Activated T-helper 9 cell treated with anti-CD3 and anti-CD28 coated beads, Interleukin-2, amount 50 U/mL, for 16 hours (primary cell): ENCODE measurements around the gene DRAXIN.
A peak's percentile ranks its signal among the peaks of the same experiment; 100 is the strongest.

Experiments
- DNase-seq: peaks from one replicate; pipeline ENCODE4 v3.0.0-alpha.2; 2020; ENCODE audit warnings: low read depth

Gene DRAXIN

DNA sequence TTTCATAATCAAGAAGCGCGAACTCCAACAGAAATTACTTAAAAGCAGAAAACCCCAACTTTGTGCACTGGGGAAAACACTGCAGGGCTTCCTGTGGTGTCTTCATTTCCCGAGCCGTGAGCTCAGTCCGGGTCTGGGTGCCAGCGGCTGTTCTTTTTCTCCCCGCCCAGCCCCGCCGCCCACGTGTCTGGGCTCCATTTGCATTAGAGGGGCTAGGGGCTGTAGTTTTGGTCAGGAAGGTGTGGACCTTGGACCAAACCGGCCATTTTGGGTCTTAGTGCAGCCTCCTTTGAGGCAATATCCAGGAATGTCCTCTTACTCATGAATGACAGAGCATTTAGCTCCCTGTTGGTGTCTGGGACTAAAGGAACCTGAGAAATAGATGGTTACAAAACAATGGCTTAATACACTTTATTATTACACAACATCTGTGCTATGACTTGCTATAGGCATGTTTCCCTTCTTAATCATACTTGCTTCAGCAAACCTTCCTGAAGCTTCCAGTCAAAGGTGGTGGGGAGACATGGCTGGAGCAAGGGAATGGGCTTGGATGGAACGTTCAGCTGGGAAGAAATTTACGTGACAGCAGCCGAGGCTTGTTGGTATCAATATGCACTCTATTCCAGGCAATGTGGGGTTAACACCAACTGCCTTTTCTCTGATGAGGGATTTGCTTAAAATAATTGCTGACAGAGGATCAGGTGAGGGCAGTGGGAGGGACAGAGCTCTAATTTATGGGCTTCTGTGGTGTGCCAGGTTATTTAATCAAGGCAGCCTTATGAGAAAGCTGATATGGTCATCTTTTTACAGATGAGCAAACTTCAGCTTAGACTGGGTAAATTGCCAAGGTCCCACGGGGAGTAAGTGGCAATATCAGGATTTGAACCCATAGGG lies 45.5 kb downstream of the DRAXIN start:
- no peak for DNase-seq

DNA sequence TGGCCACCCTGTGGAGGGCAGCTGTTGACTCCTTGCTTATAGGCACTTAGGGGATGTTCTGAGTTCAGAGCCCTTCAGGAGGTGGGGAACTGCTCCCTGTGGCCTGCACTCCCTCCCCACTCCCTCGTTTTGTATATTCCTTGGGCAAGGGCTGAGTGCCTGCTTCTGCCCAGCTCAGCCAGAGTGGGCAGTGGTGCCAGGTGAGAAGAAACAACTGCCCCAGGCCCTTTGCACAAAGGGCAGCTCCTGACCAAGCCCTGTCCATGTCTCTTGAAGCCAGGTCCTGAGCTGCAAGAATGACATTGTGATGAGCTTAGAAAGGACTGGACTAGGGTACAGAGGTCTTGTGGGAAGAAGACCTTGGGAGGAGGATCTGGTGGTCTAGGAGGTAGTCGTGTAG lies 46.6 kb downstream of the DRAXIN start:
- no peak for DNase-seq

- no peak for DNase-seq
Observed at GRCh38 chr1:11738783-11739182, 47.3 kb downstream of the DRAXIN start.

DNA sequence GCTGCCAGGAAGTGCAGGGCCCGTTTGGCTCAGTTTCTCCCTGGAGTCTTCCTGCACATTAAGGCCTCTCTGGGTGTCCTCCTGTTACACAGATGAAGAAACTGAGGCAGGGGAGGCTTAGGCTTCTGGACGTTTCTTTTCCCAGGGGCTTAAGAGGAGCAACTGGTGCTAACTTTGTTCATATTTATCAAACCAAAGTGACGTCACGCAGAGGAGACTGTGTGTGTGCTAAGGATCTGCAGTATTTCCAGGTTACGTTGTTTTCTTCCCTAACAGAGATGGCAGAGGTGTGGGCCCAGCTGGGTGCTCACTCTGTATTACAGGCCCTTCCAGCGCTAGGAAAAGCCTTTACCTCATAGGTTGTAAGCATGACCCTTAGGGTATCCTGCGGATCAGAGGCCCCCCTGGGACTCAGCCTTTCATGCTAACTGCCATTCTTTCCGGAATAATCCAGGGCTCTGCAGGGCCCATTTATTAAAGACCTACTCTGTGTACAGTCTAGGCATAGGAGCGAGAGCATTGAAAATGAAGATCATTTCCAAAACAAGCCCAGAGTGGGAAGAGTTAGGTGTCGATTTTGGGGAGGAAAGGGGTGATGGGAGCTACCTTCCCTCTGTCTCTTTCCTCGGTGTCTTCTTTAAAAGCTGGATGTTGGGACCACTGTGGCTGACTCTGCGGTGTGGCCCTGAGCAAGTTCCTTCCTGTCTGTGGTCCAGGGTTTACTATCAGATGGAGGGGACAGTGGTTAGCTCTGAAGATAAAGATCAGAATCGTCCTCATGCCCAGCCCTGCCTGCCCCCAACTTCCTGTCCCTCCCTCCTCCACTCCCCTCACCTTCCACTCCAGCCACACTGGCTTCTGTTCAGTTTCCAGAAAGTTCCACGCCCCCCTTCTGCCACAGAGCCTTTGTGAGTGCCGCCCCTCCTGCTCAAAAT lies 49.0 kb downstream of the DRAXIN start:
- DNase-seq = no peak

DNA sequence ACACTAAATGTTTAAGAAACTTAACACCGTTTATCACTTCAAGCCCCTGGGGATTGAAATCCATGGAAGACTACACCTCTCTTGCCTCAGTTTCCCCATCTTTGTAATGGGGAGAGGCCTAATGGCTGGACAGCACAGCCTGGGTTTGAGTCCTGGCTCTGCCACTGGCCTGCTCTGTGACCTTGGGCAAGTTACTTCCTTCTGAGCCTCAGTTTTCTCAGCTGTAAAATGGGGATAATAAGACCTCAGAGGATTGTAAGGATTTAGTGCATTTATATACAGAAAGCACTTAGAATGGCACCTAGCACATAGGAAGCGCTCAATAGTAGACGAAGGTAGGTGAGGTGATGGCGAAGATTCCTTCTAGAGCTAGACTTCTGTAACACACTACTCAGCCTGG lies 50.0 kb downstream of the DRAXIN start:
- DNase-seq = no peak

- no peak for DNase-seq
Observed at GRCh38 chr1:11741919-11742558, 50.5 kb downstream of the DRAXIN start.

- no peak for DNase-seq
Observed at GRCh38 chr1:11744287-11744686, 52.8 kb downstream of the DRAXIN start.

GRCh38 chr1:11746092-11746491 lies 54.6 kb downstream of the DRAXIN start:
- DNase-seq = no peak

- DNase-seq = no peak
Observed at GRCh38 chr1:11746795-11747487, 55.4 kb downstream of the DRAXIN start.

- DNase-seq = no peak
Observed at GRCh38 chr1:11748294-11749202, 57.0 kb downstream of the DRAXIN start.

DNA sequence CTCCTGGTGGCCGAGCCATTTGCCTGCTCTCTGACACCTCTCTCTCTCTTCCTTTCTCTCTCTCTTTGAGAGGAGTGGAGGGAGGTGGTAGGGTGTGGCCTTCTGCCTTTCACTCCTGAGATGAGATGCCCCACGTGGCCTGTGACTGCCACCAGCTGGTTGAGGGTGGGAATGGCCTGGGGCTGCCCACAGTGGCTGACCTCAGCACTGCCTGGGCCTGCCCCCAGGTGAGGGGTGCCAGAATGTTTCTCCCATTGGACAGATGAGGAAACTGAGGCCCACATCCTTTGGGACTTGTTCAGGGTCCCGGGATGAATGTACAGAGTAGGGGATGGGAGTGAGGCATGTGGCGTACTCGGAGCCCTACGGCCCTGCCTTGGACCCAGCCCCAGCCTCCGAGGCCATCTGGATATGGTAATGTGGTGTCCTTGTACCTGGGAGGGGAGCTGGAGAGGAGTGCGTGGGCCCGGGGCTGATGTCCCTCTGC lies 57.7 kb downstream of the DRAXIN start:
- peak; percentile 15 for DNase-seq

DNA sequence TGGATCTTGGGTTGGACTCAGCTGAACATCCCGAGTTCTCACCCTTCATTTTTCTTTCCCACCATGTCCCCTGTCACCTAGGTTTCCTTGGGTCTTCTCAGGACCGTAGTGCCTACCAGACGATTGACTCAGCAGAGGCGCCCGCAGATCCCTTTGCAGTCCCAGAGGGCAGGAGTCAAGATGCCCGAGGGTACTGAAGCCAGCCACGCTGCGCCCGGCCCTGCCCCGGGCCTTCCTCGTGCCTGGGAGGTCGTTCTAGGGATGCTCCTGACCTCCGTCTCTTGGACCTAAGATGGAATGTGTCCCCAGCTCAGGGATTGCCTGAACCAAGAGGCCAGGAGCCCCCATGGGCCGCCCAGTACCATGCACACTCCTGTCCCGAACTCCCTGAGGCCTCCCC lies 58.5 kb downstream of the DRAXIN start:
- DNase-seq = no peak

DNA sequence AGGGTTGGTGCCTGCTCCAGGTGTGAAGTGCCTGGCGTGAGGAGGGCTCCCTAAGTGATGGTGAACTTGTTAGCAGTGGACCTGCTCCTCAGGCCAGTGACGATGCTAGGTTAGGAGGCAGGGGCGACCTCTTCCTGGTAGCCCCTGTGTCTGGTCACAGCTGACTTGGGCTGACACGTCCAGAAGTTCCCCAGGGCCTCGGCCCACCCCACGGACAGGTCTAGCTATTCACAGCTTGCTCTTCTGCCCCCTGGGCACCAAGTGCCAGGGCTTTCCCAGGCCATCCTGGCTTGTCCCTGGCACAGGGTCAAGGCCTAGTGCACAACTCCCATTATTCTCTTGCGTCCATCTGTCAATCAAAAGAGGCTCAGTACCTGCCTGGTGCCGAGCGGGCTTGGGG lies 59.6 kb downstream of the DRAXIN start:
- no peak for DNase-seq

DNA sequence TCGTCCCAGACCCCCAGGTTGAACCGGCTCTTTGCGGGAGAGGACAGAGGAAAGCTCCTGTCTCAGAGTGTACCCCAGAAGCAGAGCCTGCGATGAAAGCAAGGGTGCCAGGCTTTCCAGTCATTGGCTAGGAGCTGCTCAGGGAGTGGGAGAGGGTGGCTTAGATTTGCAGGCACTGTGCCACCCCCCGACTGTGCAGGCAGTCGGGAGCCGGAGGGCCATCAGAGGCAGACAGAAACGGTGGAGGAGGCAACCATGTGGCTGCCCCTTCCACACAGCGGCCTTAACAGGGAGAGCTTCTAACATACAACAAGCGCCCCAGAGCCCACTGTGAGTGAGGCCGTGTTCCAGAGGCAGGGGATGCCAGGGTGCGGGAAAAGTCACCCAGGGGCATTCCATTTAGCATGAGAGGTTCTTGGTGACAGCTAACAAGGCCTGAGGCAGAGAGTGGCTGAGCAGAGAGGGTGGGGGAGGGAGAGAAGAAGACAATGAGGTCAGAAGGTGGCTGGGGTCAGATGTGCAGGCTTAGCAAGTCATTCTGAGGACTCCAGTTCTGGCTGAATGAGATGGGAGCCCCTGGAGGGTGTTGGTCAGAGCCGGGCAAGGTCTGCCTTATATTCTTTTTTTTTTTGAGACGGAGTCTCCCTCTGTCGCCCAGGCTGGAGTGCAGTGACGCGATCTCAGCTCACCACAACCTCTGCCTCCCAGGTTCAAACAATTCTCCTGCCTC lies 61.0 kb downstream of the DRAXIN start:
- no peak for DNase-seq

DNA sequence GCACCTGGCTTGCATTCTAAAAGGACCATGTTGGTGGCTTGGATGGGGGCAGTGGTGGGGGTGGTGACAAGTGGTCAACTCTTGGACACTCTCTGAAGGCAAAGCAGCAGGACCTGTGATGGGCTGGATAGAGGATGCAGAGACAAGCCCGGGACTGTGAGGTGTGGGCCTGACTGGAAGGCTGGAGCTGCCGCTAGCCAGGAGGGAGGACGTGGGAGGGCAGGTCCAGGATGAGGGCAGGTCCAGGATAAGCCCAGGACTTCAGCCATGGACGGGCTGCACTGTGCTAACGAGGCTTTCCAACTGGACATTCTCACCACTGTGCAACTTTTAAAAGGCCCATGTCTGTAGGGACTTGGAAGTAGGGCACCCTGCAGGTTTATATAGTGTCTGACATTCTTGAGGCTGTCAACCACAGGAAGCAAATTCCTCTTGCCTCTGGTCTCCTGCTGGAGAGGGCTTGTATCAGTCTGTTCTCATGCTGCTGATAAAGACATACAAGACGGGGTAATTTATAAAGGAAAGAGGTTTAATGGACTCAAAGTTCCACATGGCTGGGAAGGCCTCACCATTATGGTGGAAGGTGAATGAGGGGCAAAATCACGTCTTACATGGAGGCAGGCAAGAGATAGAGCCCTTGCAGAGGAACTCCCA lies 62.2 kb downstream of the DRAXIN start:
- DNase-seq = no peak

DNA sequence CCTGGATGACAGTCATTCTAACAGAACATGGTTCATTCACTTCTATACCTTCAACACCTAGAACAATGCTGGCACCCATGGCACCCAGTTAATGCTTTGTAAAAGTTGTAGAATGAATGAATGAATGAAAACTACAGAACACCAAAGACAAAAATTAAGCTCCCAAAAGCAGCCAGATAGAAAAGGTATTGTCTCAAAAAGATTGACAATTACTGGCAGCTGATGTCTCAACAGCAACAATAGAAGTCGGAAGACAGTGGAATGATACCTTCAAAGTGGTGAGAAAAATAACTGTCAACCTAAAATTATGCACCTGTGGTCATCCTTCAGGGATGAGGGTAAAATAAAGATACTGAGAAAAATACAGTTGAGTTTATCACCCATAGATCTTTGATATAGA lies 65.5 kb downstream of the DRAXIN start:
- no peak for DNase-seq

DNA sequence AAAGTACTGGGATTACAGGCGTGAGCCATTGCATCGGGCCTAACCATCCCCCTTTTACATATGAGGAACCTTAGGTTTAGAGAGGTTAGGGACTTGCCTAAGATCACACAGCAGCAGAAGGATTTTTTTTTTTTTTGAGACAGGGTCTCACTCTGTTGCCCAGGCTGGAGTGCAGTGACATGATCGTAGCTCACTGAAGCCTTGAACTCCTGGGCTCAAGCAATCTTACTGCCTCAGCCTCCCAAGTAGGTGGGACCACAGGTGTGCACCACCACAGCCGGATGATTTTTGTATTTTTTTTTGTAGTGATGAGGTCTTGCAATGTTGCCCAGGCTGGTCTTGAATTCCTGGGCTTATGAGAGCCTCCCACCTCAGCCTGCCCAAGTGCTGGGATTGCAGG lies 68.3 kb downstream of the DRAXIN start:
- no peak for DNase-seq

DNA sequence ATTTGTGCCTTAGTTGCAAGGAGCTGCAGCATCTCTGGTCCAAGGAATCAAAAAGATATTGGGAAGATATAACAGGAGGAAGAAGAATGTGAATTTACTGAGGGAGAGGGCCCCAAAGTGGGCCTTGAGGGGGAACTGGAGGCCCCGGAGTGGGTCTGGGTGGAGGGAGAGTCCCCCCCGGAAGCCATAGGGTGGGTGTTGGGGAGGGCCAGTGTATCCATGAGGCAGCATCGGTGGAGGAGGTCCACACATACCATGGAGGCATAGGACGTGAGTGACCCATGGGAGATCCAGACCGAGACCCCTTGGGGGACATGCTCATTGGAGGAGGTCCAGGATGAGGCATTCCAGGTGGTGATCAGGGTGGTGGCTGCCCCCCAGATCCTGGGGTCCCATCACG lies 69.8 kb downstream of the DRAXIN start:
- DNase-seq = no peak

- no peak for DNase-seq
Observed at GRCh38 chr1:11761988-11762406, 70.5 kb downstream of the DRAXIN start, which contains the start of gene C1orf167. TSS of gene C1orf167 (plus strand) at chr1:11762193. CDS start at chr1:11764401, 2,208 bp downstream.
